SK-N-SH (cell line): ENCODE results near the gene FAM171A2. TPM values are rescaled to one million over a fixed set of nuclear protein-coding genes. Genes with fewer than 3 reads are reported as not detected.

ENCODE experiments used
- CTCF ChIA-PET: fragments of 300-600, 350-600 bp; formaldehyde crosslinking; extraction: SDS; loops from one replicate; lab custom pipeline; 2021; lab: Yijun Ruan, JAX
- POLR2A ChIA-PET: fragments of 350-600 bp; sonication (Branson Sonifier 250); formaldehyde crosslinking; extraction: SDS; loops from one replicate; lab custom pipeline; 2020; ENCODE audit warnings: antibody characterized with exemption, inconsistent platforms; lab: Yijun Ruan, JAX
- DNase-seq: peaks from one replicate; pipeline ENCODE4 v3.0.0; 2012
- H2AFZ ChIP-seq: fragments of 200-600 bp; sonication (generic); 2 replicates; pipeline ENCODE4 v1.8.1; 2016; ENCODE audit warnings: antibody characterized with exemption, mild to moderate bottlenecking, low read depth
- H3F3A ChIP-seq: fragments of 200-600 bp; sonication (generic); replicated peaks from 2 replicates; pipeline ENCODE3; 2016; ENCODE audit warnings: antibody characterized with exemption, mild to moderate bottlenecking; ENCODE audit not compliant: insufficient read depth
- H3K27ac ChIP-seq, 2 experiments: fragments of 200-500 bp in 1 of 2; fragments of 200-600 bp in 1 of 2; sonication (Bioruptor generic) in 1 of 2; sonication (generic), shearing (Covaris generic) in 1 of 2; 2 replicates each; pipeline versions ENCODE4 v1.5.1 to v1.6.1; 2014 to 2016; ENCODE audit warnings: low read depth in 2 of 2, inconsistent platforms in 1 of 2, low read length in 1 of 2, mild to moderate bottlenecking in 1 of 2, mixed read lengths in 1 of 2
- H3K27me3 ChIP-seq: fragments of 200-600 bp; sonication (generic), shearing (Covaris generic); 2 replicates; pipeline ENCODE4 v1.6.1; 2016; ENCODE audit warnings: mixed run types; ENCODE audit not compliant: insufficient read depth
- H3K36me3 ChIP-seq, 2 experiments: fragments of 200-500 bp in 1 of 2; fragments of 200-600 bp in 1 of 2; sonication (Bioruptor generic) in 1 of 2; sonication (generic) in 1 of 2; replicated peaks in 1 of 2; 2 replicates each; pipeline versions ENCODE3 to v1.5.1; 2014 to 2016; ENCODE audit warnings: low read length in 1 of 2, mild to moderate bottlenecking in 1 of 2; ENCODE audit not compliant: insufficient read depth in 2 of 2, control insufficient read depth in 1 of 2
- H3K4me1 ChIP-seq, 2 experiments: fragments of 200-500 bp in 1 of 2; fragments of 200-600 bp in 1 of 2; sonication (Bioruptor generic) in 1 of 2; sonication (generic), shearing (Covaris generic) in 1 of 2; 2 replicates each; pipeline versions ENCODE4 v1.5.1 to v1.6.1; 2014 to 2016; ENCODE audit warnings: low read depth in 1 of 2, low read length in 1 of 2, mixed run types in 1 of 2; ENCODE audit not compliant: insufficient read depth in 2 of 2, control insufficient read depth in 1 of 2
- H3K4me2 ChIP-seq: fragments of 200-600 bp; sonication (generic), shearing (Covaris generic); 2 replicates; pipeline ENCODE4 v1.6.1; 2017; ENCODE audit warnings: mixed run types
- H3K4me3 ChIP-seq, 2 experiments: fragments of 200-500 bp in 1 of 2; fragments of 200-600 bp in 1 of 2; sonication (Bioruptor generic) in 1 of 2; sonication (generic), shearing (Covaris generic) in 1 of 2; 2 replicates each; pipeline versions ENCODE4 v1.5.1 to v1.8.1; 2014 to 2016; ENCODE audit warnings: low read depth in 2 of 2, inconsistent platforms in 1 of 2, low read length in 1 of 2, mild to moderate bottlenecking in 1 of 2, mixed read lengths in 1 of 2, moderate library complexity in 1 of 2
- H3K79me2 ChIP-seq: fragments of 200-600 bp; sonication (generic); 2 replicates; pipeline ENCODE4 v1.8.1; 2017; ENCODE audit warnings: mild to moderate bottlenecking; ENCODE audit not compliant: insufficient read depth
- H3K9ac ChIP-seq: fragments of 200-600 bp; sonication (generic); 2 replicates; pipeline ENCODE4 v1.6.1; 2017; ENCODE audit warnings: mixed run types
- H3K9me2 ChIP-seq: fragments of 200-600 bp; sonication (generic); 2 replicates; pipeline ENCODE4 v1.6.1; 2017; ENCODE audit warnings: mixed run types
- H3K9me3 ChIP-seq: fragments of 200-600 bp; sonication (generic); 2 replicates; pipeline ENCODE4 v1.6.1; 2017; ENCODE audit warnings: mixed run types, mild to moderate bottlenecking, moderate library complexity
- H4K20me1 ChIP-seq: fragments of 200-600 bp; sonication (generic); 2 replicates; pipeline ENCODE4 v1.6.1; 2017; ENCODE audit warnings: mild to moderate bottlenecking, mixed run types; ENCODE audit not compliant: insufficient read depth
- CHD2 ChIP-seq: fragments of 150-350 bp; IDR thresholded peaks from 2 replicates; pipeline ENCODE4 v1.6.1; 2018; ENCODE audit warnings: low read length; ENCODE audit not compliant: partially characterized antibody
- CTCF ChIP-seq: fragments of 200-600 bp; sonication (generic); IDR thresholded peaks from 2 replicates; pipeline ENCODE4 v1.6.1; 2017; ENCODE audit warnings: antibody characterized with exemption, mild to moderate bottlenecking, moderate library complexity
- EP300 ChIP-seq, 2 experiments: IDR thresholded peaks; 2 replicates each; pipeline versions ENCODE4 v1.4.0 to v1.6.1; 2012; ENCODE audit warnings: borderline replicate concordance in 1 of 2, low read depth in 1 of 2, low read length in 1 of 2
- GABPA ChIP-seq: IDR thresholded peaks from 2 replicates; pipeline ENCODE4 v1.4.0; 2012; ENCODE audit warnings: low read depth, mild to moderate bottlenecking
- JUND ChIP-seq: IDR thresholded peaks from 2 replicates; pipeline ENCODE4 v1.4.0; 2012
- NFIC ChIP-seq: IDR thresholded peaks from 2 replicates; pipeline ENCODE4 v1.4.0; 2012; ENCODE audit warnings: borderline replicate concordance
- NRF1 ChIP-seq: IDR thresholded peaks from 2 replicates; pipeline ENCODE4 v1.6.1; 2012; ENCODE audit warnings: low read depth, mild to moderate bottlenecking, low read length
- PBX3 ChIP-seq: IDR thresholded peaks from 2 replicates; pipeline ENCODE4; 2012
- POLR2AphosphoS5 ChIP-seq: IDR thresholded peaks from 2 replicates; pipeline ENCODE4 v1.6.1; 2012; ENCODE audit warnings: low read depth, low read length
- RAD21 ChIP-seq: IDR thresholded peaks from 2 replicates; pipeline ENCODE4 v1.6.1; 2012; ENCODE audit warnings: mild to moderate bottlenecking, low read length
- RCOR1 ChIP-seq: fragments of 150-350 bp; IDR thresholded peaks from 2 replicates; pipeline ENCODE4 v1.6.1; 2017; ENCODE audit warnings: antibody characterized with exemption, low read length
- SIN3A ChIP-seq: IDR thresholded peaks from 2 replicates; pipeline ENCODE4 v1.6.1; 2012; ENCODE audit warnings: low read depth, mild to moderate bottlenecking, low read length, moderate library complexity, borderline replicate concordance
- TAF1 ChIP-seq: IDR thresholded peaks from 2 replicates; pipeline ENCODE4 v1.6.1; 2012; ENCODE audit warnings: low read depth, mild to moderate bottlenecking, low read length, moderate library complexity, borderline replicate concordance
- TCF12 ChIP-seq: IDR thresholded peaks from 2 replicates; pipeline ENCODE4 v1.4.0; 2012
- TEAD4 ChIP-seq: IDR thresholded peaks from 2 replicates; pipeline ENCODE4 v1.4.0; 2012; ENCODE audit warnings: mild to moderate bottlenecking, borderline replicate concordance; ENCODE audit not compliant: insufficient read depth
- ZBTB33 ChIP-seq: IDR thresholded peaks from 2 replicates; pipeline ENCODE4 v1.4.0; 2012; ENCODE audit warnings: low read depth, borderline replicate concordance
- WGBS: methylation state at CpG from one replicate; pipeline ENCODE4 v1.1.6; 2017; ENCODE audit warnings: low lambda C conversion rate; 5-methylcytosine and 5-hydroxymethylcytosine counted together
- polyA plus RNA-seq, 3 experiments: library from polyadenylated mRNA; depleted of rRNA; stranded (reverse); fragments of >200 nt; gene quantifications; 2 replicates each; pipeline ENCODE4 v1.2.3, GENCODE V29; 2012

FAM171A2 gene
- polyA plus RNA-seq, 1 of the 3 experiments (the other 2 are of a cell fraction) = 4.9 TPM

GRCh38 chr17:44380767-44381166 lies 17.1 kb upstream of the FAM171A2 start:
- TF ChIP-seq PBX3 (no peak), TCF12 (no peak), CHD2 (no peak), CTCF (no peak), RCOR1 (no peak), NFIC (no peak), TAF1 (no peak), JUND (no peak), TEAD4 (no peak), GABPA (no peak), NRF1 (no peak), POLR2AphosphoS5 (no peak), SIN3A (no peak), ZBTB33 (no peak), EP300 (IDR thresholded peaks at IDR 0.05; ENCODE audit: borderline replicate concordance in 1 of 2, low read depth in 1 of 2, low read length in 1 of 2) (no peak), RAD21 (no peak)
- Histone ChIP-seq H3K9me2 (no peaks in the 10 kb centered on the region), H3K9me3 (no peaks in the 10 kb centered on the region), H3K27me3 (no peaks in the 10 kb centered on the region), H4K20me1 (no peaks in the 10 kb centered on the region), H3K27ac (no peak overlapping the region), H3F3A (no peaks in the 10 kb centered on the region), H3K4me2 (no peak overlapping the region), H3K79me2 (no peaks in the 10 kb centered on the region), H3K9ac (no peak overlapping the region), H2AFZ (no peak overlapping the region), H3K36me3 (no peaks in the 10 kb centered on the region), H3K4me1 (peaks cover 0 to 7% of the 10 kb centered on the region in 2 experiments; a peak in 1 of 4 replicates), H3K4me3 (no peak overlapping the region)
- 0% methylated on average over 1 of the region's 9 CpGs for WGBS
- no peak for DNase-seq
- POLR2A ChIA-PET = no interaction called here
- CTCF ChIA-PET = interaction anchor here (1.5 to 2.8 kb wide), 2 partner anchors 18 to 30 kb away, joined by 6 to 13 read pairs; partner anchors contain the start of gene FAM171A2
